ENCODE measurements around the gene MTERF2.

The MTERF2 gene

DNA sequence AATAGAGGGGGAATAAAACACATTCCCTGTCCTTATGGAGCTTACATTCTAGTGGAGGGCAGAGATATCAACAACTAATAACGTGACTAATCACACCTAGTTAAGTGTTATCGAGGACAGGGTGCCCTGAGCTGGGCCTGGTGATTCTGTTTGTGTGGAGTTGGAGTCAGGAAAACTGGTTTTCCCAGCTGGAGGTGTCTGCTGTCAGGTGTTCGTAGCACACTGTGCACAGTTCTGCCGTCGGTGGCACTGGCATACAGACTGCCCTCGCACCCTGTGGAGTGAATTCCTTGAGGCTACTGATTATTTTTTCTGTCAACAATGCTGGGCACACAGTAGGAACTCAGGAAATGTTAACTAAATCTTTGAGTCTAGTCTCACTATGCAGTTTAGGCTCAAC, 900 bp upstream of the MTERF2 start:
- no peak for DNase-seq

DNA sequence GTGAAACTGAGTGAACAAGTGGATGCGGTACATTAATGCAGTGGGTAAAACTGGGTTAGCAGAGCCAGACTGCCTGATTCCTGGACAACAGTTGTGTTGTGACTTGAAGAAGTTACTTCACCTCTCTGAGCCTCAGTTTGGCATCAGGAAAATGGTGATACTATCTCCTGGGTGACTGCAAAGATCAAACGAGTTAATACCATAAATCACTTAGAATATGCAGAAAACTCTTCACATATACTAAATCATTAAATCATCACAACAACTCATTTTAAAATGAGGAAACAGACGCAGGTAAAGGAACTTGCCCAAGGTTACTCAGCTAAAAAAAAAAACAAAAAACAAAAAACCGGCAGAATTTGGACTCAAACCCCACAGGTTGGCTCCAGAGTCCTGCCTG, 811 bp downstream of the MTERF2 start:
- no peak for DNase-seq

DNA sequence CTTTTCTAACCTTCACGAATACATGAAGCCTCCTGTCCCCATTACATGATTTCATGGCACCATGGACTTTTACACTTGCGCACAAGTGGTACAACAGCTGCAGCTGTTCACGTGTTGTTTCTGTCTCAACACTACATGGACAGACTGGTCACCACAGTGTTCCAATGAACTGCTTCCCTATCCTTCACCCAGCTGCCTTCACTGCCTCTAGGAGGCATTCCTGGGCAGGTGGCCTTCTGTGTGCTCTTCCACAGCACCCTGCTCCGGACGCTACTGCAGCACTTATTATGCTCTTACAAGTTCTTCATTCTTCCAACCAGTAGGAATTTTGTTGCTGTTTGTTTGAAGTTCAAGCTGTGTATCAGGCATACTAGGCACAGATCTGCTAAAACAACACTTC, 1.5 kb downstream of the MTERF2 start:
- no peak for DNase-seq

DNA sequence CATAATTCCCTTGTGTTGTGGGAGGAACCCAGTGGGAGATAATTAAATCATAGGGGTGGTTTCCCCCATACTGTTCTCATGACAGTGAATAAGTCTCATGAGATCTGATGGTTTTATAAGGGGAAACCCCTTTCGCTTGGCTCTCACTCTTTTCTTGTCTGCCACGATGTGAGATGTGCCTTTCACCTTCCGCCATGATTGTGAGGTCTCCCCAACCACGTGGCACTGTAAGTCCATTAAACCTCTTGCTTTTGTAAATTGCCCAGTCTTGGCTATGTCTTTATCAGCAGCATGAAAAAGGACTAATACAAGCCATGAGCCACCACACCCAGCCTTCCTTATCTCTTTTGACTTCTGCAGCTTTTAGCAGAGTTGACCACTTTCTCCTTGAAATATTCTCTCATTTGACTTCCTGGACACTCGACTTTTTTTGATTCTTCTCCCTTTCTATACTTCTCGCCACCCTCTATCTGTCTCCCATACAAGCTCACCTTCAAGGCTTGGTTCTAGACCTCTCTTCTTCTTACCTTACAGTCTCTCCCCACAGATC, 2.3 kb downstream of the MTERF2 start:
- DNase-seq, result no peak

DNA sequence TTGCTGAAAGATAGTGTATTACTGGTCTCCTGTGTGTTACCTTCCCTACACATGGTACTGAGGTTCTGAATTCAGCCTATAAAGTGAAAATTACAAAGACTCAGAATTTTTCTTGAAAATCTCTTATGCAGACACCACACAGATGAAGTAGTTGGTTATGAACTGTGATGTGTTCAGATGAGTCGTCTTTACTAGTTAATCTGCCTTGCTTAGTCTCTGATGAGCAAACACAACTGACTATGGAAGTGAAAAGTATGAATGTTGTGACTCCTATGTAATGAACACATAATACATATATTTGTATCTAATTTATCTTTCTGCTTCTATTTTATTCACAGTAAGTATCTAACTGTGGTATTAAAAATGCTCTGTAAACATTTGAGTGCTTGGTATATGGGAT, 4.7 kb downstream of the MTERF2 start:
- no peak for DNase-seq

DNA sequence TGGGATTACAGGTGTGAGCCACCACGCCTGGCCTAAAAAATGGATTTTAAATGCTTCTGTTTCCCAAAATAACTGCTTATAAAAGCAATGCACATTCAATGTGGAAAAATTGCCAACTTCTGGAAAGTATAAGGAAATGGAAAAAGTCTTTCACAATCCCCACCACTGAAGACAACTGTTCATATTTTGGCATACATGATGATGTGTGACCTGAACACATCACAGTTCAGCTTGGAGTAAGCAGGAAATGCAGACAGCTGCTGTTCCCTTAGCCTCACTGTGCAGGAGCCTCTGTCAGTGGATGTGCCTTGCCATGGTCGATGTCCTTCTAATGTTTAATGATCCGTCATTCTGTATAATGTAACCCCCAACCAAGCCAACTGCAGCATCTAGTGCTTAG, 5.2 kb downstream of the MTERF2 start:
- DNase-seq, result no peak

DNA sequence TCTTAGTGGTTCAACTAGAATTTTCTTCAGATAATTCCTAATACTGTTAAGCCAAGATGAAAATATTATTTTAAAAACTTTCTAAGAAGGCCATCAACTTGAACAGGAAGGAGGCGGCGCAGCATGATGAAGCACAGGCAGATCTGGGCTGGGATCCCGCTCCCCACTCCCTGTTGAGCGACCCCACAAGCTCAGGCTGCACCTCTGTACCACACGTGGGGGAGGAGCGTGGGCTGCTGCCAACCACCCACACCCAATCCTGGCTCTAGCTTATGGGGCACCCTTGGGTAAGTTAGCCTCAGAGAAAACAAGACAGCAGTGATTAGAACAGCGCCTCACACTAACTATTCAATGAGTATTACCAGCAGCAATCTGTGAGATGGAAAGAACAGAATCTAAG, 6.0 kb downstream of the MTERF2 start:
- DNase-seq, result no peak

DNA sequence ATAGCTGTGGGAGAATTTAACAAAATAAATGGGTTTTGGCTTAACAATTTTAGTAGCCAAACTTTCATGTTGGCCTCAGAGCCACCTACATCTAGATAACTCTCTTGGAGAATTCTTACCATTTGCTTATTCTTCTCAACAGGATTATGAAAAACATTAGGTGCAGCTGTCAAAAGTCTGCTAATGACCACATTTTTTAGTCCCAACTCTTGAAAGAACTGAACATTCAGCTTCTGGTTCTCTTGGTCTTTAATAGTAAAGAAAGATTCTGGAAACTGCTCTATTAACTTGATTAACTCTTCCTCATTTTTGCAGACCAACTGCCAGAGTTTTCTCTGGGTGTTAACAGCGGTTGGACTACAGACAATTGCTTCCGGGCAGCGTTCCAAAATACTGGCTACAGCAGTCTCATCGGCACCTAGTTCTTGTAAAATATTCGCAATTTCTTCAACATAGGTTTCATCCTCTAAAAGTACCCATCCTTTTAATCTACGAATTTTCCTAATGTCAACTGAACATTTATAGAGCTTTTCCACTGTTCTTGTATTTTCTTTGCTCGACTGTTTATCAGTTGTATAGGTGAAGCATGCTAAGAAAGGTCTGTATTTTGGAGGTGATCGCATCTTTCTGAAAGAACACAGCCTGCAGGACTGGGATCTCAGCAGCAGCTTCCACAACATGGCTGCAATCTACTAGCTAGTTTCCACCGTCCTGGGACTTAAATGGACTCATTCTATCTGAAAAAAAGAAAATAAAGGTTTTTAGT, 8.7 kb downstream of the MTERF2 start:
- DNase-seq, result no peak

DNA sequence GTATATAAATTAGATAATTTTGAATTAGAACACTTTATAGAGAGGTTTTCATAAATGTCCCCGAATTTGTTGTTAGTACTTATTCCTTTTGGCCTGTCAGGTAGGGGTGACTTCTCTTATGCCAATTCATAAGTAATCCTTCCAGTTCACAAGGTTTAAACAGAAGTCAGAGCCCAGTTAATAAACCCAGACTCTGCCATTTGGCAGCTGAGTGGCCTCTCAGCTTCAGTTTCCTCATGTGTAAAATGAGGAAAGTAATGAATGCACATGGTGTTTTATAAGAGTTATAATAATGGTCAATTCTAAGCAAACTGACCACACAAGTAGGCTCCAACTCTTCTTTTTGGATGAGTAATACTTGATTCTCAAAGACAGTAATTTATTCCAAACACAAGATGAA, 10.3 kb downstream of the MTERF2 start:
- DNase-seq, result no peak

DNA sequence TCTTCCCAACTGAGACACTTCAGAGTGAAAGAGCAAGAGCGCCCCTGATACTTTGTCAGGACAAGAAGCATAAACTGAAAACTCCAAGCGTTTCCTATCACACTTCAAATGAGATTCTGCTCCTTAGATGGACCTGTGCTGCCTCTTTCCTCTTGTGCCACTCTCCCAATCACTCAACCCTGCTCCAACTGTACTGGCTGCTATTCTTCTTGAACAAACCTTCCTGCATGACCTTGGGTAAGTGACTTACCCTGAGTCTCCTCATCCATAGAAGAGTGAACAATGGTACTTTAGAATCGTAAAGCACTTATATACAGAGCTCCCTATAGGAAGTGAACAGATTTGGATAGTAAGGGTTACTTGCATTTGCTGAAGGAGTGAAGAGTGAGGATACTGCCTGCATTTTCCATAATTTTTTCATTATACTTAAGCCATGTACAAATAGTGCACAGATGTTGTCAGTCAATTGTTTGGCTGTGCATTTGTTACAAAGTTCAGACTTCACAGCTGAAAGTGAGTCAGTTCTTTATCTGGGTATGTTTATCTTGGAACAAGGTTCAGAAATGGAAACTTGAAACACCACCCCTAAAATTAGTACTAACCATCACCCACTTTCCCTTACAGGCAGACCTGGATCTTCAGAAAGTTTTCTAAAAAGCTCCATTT, 10.8 kb downstream of the MTERF2 start:
- DNase-seq, result no peak

DNA sequence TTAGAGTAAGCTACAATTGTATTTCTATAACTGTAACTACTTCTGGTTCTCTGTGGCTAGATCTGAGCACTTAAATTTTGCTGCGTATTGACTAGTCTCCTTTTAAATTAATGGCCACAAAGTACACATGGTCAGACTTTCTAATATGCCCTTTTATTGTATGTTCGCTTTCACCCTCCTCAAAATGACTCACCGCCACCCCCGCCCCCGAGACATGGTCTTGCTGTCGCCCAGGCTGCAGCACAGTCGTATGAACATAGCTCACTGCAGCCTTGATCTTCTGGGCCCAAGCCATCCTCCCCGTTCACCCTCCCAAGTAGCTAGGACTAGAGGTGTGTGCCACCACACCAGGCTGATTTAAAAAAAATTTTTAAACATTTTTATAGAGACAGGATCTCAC, 11.8 kb downstream of the MTERF2 start:
- DNase-seq, result no peak

DNA sequence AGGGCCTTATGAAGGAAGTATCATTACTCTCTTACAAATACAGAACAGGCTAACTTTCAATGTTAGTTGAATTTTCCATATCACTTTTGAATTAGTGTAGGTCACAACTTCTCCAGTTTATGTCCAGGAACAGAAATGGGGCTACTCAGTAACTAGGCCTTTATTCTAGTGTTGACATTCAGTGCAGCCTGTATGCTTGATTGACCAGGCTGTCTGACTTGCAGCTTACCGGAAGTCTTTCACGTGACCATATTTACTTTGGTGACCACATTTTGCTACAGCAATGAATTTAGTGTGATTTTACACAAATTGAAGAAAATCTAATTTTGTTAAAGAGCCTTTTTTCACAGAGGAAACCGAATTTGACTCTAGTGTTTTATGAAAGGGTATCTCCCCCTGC, 12.4 kb downstream of the MTERF2 start:
- DNase-seq, result no peak

DNA sequence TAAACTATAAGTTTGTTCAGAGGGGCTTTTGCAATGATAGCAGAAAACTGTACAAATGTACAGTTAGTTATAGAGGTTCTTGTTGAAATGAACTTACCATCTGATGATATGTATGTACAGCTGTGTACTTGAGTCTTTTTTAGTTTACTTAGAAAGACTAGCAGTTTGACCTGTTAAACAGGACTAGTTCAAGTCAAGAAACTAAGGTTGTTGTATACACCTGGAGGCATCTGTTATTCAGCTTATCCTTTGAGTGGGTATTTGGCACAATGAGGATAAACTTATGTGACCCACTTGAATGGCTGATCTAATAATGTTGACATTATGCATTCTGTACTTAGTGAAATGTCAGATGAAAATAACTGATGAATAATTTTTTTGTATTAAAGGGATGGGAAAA, 13.4 kb downstream of the MTERF2 start:
- no peak for DNase-seq

DNA sequence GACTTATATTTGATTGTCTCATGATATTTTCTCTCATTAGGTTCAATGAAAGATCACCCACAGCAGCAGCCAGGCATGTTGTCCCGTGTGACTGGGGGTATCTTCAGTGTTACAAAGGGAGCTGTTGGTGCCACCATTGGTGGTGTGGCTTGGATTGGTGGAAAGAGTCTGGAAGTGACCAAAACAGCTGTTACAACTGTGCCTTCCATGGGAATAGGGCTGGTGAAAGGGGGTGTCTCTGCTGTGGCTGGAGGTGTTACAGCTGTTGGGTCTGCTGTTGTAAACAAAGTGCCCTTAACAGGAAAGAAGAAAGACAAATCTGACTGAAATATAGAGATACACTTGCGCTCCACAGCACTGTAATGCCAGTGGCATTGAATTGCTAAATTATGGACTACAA, 15.9 kb downstream of the MTERF2 start:
- DNase-seq, result no peak

DNA sequence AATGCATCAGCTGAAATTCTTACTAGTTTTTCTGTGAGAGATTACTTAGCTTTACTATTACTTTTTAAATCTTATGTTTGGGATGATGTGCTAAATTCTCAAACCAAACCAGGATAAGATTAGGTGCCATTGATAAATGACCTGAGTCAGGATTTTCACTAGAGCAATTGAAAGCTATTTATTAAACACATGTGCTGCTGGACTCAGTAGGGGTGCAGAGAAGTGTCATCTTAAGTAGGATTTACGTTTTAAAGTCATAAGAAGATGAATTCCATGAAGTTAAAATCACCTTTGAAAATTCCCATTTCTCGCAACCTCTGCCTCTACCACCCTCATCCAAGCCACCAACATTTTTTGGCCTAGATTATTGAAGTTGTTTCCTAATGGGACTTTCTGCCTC, 22.4 kb downstream of the MTERF2 start:
- no peak for DNase-seq

DNA sequence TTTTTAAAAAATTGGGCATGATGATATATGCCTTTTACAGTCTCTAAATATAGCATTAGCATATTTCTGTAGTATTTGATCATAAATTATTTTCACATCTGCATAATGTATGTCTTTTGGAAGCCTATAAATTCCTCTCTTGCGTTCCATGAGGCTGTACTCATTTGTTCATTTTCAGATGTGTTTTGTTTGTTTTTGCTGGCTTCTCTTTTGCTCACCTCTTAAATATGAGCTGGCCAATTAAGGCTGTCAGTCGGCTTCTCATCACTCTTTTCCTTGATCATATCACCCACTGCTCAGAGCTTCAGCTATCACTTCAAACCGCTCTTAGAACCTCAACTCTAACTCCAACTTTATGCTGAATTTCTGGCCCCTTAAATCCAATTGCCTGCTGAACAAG, 24.7 kb downstream of the MTERF2 start:
- no peak for DNase-seq

DNA sequence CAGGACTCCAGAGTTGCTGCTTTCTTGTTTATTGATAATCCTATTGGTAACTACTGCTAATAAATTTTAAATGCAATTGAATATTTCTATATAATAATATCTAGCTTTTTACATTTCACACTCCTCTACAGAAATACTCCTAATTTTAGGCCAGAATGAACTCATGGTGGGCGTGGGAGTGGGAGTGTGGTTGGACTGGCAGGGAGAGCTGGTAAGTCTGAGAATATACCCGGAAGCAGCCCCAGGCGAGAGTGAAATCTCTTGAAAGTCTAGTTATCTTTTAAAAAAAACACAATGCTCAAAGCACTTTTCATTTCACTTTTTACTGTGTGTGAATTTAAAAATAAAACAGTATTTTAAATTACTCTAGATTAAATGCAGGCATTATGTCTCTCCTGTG, 26.5 kb downstream of the MTERF2 start:
- no peak for DNase-seq

DNA sequence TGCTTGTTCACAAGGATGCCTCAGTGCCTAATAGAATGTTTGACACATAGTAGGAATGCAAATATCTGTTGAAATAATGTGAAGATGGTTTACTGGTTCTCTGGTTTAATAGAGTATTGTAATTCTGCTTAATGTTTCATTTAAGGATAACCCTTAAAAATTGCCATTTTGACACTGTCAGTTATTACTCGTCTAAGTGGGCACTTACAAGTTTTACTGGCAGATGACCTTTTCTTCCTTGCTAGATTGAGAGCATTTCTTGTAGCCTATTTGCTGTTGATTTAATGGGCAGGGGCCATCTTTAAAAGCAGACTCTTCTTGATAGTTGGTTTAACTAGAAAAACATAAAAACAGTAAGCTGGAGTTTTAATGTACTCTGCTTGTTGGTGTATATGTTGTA, 29.4 kb downstream of the MTERF2 start:
- no peak for DNase-seq

DNA sequence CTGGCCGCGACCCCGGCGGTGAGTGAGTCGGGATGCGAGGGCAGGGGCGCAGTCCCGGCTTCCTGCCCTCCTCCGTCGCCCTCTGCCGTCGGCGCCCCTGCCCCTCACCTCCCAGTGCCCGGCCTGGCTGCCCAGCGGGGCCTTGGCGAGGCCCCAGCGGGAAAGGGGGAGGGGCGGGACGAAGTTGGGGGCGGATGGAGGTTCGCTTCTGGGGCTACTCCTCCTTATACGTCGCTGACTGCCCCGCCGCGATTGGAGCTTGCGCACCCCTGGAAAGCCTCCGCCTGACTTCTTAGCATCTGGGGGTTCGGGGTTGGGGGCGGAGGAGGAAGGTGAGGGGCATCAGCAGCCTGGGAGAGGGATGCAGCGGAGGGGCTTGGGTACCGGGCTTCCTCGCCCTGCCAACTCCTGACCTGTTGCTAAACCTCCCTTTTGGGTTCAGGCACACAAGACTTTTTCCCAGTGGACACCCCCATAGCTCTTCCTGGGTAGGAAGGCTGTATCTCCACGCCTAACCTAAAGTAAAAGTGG, 30.8 kb downstream of the MTERF2 start:
- DNase-seq, result peak; percentile 58

DNA sequence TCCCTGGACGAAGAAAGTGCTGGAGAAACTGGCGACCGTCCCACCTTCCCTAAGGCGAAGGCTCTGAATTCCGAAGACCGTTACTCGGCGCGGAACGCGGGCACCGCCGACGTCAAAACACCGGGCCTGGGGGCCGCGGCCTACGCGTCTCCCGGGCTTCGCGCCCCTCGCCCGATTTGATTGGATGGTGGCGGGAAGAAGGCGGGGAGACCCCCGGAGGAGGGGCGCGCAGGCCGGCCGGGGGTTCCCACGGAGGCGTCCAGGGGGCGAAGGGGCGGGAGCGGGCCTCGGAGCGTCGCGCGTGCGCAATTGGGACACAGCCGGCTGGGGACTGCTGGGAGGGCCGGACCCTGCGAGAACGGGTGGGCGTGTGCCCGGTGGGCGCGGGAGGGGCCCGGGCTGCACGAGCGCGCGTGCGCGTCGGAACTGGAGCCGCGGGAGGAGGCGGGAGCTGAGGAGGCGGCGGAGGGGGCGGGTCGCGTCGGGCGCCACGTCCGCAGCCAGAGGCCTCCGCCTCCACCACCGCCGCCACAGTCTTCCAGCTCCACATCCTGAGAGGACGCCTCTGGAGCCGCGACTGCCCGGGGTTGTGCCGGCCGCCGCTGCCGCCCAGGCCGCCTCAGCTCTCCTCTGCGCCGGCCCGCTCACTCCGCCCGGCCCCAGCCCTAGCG, 31.4 kb downstream of the MTERF2 start, which contains the start of gene TMEM263:
Gene TMEM263 (plus strand): TSS at position 531 of the 671 bp plus-strand sequence. CDS start 11,210 bp downstream, outside the sequence.
- peak; percentile 83 for DNase-seq

DNA sequence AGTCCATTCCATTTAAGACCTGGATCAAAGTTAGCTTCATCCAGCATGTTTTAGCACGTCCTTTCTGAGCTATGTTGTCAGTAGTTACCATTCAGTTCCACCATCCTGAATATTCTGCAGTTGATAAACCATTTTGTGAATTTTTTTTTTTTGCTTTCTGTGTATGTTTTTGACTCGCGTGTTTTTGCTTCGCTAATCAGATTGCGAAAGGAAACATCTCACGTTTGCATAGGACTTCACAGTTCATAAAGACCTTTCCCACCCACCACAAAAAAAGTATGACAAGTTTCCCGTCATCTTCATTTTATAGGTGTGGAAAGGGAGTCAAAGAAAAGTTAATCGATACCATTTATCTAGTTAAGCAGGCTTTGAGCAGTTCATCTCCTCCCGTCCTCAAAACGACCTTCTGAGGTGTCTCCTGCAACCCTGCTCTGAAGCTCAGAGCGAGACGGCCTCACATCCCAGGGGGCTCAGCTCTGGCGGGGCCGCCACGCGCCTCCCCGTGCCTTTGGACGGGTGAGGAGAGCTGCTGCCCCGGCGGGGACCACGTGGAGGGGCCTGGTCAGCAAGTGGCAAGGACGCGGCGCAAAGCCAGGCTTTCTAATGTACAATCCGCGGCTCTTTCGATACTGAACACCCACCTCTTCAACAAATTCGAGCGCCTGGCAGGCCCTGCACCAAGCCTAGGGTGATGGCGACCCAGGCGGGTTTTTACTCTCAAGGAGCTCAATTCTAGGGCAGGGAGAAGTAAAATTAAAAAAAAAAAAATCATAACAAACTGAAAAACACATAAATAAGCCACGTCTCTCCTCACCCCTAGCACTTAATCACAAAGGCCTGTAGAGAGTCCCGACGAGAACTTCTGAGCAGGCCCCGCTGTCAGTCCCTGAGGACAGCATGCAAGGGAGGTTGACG, 32.2 kb downstream of the MTERF2 start:
- no peak for DNase-seq
